Measurements from ENCODE around the gene ARHGEF25.

- TF ChIP-seq CTCF (IDR thresholded peaks at IDR 0.05) (no peak), EZH2 (IDR thresholded peaks at IDR 0.05; ENCODE audit: borderline replicate concordance, insufficient read depth, low read depth, low read length, poor library complexity, severe bottlenecking) (no peak)
These were observed 2.0 kb upstream of the ARHGEF25 start for GRCh38 chr12:57609101-57609780.

Measured in B cell (primary cell).